NCI-H1092 treated with DMSO at 0.1 percent for 48 hours (cell line): Measurements from ENCODE around the gene PRKRIP1.
"Not testable (repeated sequence)": the region's sequence is repeated elsewhere in the genome, so short reads cannot be mapped to it uniquely, and the experiment has no call there.

Experiments
- DNase-seq: peaks from one replicate; lab custom pipeline; 2025; lab: John Stamatoyannopoulos, UW

Gene PRKRIP1, protein sequence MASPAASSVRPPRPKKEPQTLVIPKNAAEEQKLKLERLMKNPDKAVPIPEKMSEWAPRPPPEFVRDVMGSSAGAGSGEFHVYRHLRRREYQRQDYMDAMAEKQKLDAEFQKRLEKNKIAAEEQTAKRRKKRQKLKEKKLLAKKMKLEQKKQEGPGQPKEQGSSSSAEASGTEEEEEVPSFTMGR

DNA sequence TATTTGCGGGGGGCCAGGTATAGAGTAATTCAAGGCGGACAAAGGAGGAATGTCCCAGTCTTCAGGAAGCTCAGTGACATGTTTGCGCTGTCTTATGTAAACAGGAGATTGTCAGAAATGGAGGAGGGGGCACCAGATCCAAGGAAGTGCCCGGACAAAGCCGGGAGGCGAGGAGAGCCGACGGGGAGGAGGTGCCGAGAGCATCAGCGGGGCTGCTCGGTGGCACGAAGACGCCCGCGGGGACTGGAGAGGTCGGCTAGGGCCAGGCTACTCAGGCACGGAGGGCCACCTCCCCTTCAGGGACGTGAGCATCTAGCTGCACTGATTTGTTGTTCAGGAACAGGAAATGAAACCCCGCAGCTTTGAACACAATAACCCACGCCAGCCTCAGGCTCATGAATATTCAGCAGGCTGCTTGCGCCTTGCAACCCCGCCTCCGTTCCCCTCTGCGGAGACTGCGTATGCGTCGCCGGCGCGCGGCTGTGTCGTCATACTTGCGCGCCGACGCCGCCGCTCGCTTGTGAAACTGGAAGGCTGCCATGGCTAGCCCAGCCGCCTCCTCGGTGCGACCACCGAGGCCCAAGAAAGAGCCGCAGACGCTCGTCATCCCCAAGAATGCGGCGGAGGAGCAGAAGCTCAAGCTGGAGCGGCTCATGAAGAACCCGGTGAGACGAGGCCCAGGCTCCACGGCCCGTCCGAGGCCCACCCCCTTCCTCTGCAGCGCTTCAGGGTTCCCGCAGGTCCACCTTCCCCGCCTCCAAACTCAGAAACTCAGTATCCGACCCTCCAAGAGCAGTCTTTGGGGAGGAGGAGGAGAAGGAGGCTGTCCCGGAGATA is at the start of gene PRKRIP1:
PRKRIP1 (plus strand) TSS at position 491 of the 837 bp plus-strand sequence; CDS start at position 540, 49 bp downstream.
- peak; percentile 94 for DNase-seq

DNA sequence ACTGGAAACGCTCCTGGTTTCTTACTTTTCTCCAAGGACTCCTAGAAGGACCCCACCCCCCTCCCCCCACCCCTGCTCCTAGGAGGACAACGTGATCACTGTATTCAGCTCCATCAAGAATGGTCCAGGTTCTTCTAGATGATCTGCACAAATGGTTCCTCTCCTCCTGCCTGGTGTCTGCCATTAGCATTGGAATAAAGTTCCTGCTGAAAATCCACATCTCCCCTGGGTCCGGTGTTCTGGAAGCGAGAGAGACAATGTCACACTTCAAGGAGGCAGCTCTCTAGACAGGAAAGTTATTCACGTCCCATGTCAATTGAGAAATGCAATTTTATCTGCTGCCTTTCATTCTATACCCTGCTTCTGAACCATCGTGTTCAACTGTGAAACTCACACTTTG is 49.2 kb upstream of the PRKRIP1 start:
- not testable (repeated sequence) for DNase-seq

DNA sequence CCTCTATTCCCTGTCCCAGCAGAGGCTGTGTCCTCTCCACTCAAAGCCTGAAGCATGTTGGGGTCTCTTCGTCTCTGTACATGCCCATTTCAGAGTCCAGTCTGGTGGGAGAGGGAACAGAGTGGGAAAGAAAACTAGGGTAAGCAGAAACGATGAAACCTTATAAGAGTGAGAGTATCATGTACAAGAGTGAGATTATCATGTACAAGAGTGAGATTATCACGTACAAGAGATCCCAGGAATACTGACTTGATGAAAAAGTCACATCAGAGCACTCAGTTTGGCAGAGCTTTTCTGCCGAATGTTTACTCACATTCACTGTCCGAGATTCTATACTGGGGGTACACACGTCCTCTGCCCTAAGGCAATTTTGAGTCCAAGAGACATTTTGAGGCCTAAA is 39.8 kb upstream of the PRKRIP1 start, which contains the start of gene SPDYE6:
SPDYE6 (minus strand) TSS at position 101 of the 400 bp plus-strand sequence. CDS start 421 bp downstream, outside the sequence.
- DNase-seq = not testable (repeated sequence)

DNA sequence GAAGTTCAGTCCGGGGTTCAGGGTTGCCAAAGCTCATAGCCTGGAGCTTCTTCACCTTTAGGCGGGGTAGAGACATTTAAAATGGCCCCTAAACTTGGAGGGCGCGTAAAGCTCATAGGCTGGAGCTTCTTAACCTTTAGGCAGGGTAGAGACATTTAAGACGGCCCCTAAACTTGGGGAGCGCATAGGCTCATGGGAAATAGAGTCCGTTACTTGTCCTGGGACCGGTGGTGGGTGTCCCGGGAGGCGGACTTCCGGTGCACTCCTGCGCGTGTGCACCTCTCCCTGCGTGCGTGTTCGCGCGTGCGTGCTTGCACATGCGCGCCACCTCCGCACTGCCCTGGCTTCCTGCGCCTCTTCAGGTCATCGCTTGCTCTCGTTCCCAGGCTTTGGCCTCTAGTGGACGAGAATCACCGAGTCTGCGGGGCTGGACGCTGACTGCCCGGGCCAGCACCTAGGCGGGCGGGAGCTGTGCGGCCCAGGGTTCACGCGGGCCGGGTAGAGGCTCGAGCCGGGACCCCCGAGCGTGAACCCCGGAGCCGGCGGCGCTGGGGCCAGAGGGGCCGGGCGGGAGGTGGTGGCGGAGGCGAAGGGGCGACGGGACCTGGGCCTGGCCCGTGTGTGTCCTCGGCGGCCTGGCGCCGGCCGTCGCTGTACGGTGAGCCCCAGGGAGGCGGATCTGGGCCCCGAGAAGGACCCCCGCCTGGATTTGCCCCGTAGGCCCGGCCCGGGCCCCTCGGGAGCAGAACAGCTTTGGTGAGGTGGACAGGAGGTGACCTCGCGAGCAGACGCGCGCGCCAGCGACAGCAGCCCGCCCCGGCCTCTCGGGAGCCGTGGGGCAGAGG is 32.4 kb upstream of the PRKRIP1 start:
- DNase-seq = peak; percentile 98

DNA sequence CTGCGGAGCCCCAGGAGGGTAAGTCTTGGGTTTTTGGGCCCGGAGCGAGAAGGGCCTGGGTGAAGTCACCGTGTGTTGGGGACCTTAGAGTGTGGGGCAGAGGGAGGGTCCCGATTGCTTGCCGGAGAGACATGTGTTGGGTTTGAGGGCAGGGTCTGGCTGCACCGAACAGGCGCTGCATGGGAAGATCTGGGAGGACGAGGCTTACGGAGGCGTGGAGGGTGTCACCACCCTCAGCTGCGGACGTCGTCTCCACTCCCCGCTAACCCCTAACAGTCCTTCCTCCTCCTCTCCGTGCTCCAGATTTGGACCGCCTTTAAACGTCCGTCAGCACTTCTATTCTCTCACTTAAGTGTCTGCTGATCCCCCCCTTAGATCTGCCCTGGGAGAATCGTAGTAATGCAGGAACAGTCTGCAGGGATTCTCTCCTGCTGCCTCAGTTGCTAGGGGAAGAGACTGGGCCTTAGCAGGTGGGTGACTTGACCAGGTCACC is 31.7 kb upstream of the PRKRIP1 start:
- not testable (repeated sequence) for DNase-seq

DNA sequence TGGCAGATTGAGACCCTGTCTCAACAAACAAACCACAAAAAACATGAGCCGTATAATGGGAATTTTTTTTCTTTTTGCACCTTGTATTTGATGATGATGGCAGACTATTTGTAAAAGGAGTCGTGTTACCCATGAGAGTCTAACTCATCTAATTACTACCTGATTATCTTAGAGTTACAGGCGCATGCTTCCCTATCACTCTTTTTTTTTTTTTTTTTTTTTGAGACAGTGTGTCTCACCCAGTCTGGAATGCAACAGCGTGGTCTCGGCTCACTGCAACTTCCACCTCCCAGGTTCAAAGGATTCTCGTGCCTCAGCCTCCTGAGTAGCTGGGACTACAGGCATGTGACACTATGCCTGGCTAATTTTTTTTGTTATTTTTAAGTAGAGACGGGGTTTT is 30.8 kb upstream of the PRKRIP1 start:
- not testable (repeated sequence) for DNase-seq

DNA sequence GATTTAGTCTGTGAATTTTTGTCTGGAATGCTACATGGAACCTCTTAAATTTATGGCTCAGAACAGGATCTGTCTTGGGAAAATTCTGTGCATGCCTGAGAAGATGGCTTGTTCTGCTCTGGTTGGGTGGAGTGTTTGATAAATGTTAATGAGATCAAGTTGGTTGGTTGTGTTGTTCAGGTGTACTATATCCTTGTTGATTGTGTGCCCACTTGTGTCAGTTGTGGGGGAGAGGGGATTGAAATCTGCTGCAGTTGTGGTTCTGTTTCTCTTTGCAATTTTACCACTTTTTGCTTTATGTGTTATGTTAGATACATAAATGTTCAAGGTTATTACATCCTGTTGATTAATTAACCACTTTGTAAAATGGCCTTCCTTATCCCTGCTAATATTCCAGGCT is 26.1 kb upstream of the PRKRIP1 start:
- DNase-seq = not testable (repeated sequence)

DNA sequence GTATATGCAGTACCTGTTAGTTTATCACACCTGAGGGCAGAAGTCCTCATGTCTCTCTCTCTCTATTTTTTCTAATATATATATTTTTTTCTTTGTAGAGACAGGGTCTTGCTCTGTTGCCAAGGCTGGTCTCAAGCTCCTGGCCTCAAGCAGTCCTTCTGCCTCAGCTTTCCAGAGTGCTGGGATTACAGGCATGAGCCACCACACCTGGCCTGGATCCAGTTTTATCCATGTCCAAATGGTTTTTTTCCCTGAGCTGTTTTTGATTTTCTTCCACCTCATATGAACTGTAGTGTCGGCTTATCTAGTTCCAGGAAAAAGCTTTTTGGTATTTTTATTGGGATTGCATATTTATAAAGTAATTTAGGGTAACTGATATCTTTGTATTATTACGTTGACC is 23.4 kb upstream of the PRKRIP1 start:
- DNase-seq = not testable (repeated sequence)

DNA sequence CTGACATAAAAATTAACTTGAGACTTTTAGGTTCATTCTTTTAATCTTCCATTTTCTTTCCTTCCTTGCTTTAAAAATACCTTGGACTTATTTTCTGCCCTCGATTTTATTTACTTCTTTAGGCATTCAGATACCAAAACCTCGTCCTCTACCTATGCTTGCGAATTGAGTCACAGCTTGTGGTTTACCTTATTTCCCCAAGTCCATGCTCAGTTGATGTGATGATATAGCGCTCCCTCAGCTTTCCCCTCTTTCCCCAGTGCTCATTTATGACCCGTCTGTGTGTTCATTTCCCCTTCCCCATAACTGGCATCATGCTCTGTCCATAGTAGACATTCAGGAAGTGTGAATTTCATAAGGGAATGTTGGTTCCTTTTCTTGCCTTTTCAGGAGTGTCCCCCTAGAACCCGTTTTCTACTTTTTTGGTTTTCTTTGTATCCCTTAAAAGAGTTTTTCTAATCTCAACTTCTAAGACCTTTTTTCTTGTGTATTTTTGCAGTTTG is 19.1 kb upstream of the PRKRIP1 start:
- DNase-seq = no peak

DNA sequence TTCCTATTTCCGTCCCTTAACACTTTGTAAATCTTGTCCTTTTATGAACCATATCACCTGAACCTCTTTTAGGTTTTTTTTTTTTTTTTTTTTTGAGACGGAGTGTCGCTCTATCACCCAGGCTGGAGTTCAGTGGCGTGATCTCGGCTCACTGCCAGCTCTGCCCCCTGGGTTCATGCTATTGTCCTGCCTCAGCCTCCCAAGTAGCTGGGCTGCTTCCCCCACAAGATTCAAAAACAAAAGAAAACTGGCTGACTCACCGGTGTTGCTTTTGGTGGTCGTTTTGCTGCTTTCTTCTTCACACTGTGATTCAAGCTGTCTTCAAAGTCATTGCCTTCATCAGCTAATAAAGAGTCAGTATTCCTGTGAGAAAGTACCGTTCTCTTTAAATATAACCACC is 15.3 kb upstream of the PRKRIP1 start:
- not testable (repeated sequence) for DNase-seq

DNA sequence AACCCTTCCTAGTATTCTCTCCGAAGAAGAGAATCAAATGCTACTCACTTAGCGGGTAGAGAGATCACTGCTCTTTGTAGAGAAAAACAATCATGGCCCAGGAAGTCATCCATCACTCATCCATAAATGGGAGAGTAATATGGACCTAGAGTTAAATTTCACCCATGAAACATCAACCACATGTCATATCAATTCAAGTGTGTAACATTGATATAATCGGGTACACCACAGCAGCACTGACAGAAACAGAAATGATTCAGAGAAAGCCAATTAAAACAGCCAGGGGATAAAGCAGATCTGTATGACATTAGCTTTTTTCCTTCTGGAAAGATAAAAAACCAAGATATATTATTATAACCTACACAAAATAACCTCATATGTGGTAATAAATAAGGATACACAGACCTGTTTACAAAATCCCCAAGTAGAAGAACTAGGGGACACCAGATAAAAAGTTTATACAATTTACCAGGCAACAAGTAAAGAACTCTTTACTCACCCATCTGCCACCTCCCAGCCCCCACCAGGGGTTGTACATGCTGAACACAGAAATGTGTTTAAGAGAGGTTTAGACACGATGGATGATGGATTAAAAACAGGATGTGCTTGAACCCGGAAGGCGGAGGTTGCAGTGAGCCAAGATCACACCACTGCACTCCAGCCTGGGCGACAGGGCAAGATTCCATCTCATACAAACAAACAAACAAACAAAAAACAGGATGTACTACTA is 14.3 kb upstream of the PRKRIP1 start:
- not testable (repeated sequence) for DNase-seq

DNA sequence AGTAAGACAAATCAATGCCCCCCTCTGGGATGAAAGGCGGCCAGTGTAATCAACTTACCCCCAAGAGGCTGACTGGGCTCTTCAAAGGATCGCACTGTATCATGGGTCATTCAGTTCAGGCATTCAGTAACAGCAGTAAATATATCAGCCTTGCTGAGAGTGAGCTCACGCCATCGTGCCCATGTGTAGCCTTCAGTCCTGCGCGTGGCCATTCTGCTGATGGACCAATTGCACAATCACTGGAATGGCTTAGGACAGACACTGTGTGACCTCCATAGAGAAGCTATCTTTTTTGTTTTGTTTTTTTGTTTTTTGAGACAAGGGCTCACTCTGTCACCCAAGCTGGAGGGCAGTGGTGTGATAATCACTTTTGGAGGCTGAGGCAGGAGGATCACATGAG is 9.1 kb upstream of the PRKRIP1 start:
- DNase-seq = no peak

DNA sequence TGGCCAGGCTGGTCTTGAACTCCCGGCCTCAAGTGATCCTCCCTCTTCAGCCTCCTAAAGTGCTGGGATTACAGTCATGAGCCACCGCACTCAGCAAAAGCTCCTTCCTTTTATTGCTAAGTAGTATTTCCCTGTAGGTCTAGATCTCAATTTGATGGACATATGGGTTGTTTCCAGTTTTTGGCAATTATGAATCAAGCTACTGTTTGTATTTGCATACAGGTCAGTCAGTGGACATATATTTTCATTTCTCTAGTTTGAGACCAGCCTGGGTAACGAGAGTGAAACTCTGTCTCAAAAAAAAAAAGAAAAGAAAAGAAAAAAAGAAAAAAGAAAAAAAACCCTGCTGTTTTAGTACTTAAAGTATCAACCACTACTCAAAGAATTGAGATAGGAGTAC is 6.4 kb upstream of the PRKRIP1 start:
- no peak for DNase-seq

DNA sequence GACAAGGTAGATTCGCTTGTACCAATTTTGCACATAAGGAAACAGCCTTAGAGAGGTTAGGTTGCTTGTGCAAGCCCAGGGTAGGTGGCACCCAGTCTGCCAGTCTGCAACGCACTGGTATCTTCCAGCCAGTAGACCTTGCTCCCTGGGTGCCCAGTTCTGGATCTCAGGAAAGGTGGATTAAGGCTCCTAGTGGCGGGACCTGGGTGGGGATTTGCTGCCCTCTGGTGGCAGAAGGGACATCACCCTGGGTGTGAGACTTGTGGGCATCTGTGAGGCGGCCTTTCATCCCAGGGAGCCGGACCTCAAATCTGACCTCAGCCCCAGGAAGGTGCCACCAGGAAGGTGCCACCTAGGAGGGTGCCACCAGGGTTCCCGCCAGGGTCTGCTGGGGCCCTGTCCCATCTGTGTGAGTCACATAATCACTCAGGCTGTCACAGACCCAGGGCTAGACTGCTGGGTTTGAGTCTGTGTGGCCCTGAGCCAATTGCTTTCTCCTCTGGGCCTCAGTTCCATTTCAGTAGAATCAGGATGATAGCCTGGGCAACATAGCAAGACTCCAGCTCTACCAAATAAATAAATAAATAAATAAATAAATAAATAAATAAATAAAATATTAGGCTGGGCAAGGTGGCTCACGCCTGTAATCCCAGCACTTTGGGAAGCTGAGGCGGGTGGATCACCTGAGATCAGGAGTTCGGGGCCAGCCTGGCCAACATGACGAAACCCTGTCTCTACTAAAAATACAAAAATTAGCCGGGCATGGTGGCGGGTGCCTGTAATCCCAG is 5.3 kb upstream of the PRKRIP1 start:
- DNase-seq = peak; percentile 70

DNA sequence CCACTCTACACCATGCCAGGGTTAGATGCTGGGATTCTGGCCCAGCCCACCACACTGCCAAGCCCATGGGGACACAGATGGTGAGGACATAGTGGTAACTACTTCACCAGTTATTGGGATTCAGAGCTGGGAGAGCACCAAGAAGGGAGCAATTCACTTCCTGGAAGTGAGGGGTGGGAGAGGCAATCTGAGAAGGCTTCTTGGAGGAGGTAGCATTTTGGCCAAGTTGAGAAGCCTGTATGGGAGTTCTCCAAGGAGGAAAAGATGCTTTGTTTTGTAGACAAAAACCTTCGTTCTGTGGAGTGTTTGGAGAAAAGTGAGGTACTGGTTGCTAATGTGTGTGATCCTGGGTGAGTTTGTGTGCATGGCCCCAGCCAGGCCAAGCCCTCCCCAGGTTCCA is 3.8 kb upstream of the PRKRIP1 start:
- DNase-seq = no peak

DNA sequence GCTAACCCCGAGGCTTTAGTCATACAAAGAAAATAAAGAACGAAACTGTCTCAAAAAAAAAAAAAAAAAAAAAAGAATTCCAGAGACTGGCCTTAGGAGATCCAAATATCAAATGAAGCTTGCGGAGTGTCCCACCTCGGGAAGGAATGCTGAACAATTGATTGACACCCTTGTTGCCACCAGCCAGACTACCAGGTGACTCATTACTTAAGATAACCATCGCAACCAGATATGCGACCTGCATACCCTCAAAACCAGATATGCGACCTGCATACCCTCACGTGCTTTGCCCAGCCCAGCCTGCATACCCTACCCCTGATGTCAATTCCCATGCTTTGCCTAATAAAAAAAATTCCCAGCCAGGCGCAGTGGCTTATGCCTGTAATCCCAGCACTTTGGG is 2.7 kb upstream of the PRKRIP1 start:
- no peak for DNase-seq

DNA sequence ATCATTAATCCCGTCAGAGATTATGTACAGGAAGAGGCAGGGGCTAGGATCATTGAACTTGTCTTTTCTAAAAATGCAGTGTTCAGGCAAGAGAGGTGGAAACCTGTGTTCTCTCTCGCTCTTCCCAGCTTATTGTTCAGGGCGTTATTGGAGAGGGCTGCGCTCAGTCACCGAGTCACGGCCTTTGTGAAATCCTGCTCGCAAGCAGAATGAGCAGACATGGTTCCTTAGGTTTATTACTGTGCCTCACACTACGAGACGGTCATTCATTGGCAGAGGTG is 631 bp upstream of the PRKRIP1 start:
- no peak for DNase-seq

DNA sequence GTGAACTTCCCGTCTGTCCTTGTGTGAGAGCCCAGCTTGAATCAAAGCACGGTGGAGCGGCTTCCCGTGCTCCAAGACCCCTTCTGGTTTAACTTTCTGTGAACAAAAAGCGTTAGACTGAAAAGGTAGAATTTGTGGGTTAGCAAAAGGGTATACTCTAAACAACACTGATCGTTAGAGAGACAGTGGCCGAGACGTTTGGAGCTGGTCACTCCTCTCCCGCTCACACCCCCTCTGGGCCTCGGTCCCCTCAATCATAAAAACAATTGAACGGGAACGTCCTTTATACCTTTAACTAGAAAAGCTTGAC is 502 bp downstream of the PRKRIP1 start:
- DNase-seq = no peak

DNA sequence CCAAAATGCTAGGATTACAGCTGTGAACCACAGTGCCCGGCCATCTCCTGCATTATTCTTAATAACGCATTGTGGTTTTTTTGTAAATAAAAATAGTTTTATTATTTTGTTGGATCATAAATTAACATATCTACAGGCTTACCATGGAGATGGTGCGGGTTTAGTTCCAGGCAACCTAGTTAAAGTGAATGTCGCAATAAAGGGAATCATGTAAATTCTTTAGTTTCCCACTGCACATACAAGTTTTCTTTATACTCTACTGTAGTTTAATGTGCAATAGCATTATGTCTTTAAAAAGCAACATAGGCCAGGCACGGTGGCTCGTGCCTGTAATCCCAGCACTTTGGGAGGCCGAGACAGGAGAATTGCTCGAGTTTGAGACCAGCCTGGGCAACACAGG is 2.4 kb downstream of the PRKRIP1 start:
- no peak for DNase-seq

DNA sequence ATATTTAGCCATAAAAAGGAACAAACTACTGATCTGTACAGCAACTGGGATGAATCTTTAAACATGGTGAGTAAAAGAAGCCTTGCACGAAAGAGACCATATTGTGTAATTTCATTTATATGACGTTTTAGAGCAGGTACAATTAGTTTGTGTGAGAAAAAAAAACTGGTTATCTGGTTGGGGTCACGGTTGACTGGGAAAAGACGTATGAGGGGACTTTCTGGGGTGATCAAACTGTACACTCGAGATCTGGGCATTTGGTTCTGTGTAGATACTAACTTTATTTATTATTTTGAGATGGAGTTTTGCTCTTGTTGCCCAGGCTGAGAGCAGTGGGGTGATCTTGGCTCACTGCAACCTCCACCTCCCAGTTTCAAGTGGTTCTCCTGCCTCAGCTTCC is 4.2 kb downstream of the PRKRIP1 start:
- DNase-seq = no peak

DNA sequence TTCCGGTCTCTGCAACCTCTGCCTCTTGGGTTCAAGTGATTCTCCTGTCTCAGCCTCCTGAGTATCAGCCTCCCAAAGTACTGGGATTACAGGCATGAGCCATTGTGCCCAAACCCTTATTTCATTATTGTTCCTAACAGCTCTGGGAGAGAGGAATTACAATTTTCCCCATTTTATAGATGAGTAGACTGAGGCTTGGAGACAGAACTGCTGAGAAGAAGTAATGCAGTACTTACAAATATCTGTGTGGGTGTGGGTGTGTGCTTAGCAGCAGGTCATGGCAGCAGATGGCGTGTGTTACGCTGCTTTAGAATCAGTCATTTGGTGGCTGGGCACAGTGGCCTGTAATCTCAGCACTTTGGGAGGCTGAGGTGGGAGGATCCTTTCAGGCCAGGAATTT is 7.4 kb downstream of the PRKRIP1 start:
- DNase-seq = no peak
